ENCODE results near the gene IMMT. TPM values are rescaled to one million over a fixed set of nuclear protein-coding genes. Genes with fewer than 3 reads are reported as not detected.

Gene IMMT
- total RNA-seq, 1 donor from 2014 or later, result 99.4 TPM

- Histone ChIP-seq H4K20me1 (ENCODE audit: insufficient read depth, low read length) (no peaks in the 10 kb centered on the region), H3K36me3 (ENCODE audit: insufficient read depth, low read length) (no peaks in the 10 kb centered on the region), H3K4me3 (ENCODE audit: insufficient read depth, low read depth, low read length) (no peak overlapping the region), H3K79me2 (ENCODE audit: insufficient read depth, low read length) (no peaks in the 10 kb centered on the region), H3K9ac (ENCODE audit: low read length) (no peak overlapping the region), H3K4me1 (ENCODE audit: insufficient read depth, low read length) (no peaks in the 10 kb centered on the region), H3K4me2 (ENCODE audit: low read length) (no peak overlapping the region), H3K27me3 (ENCODE audit: insufficient read depth, low read length) (no peaks in the 10 kb centered on the region), H3K9me3 (ENCODE audit: insufficient read depth, low read depth, low read length) (no peaks in the 10 kb centered on the region), H2AFZ (ENCODE audit: low read depth, low read length) (no peak overlapping the region), H3K27ac (ENCODE audit: low read depth, low read length) (no peak overlapping the region)
- no peak for DNase-seq (ENCODE audit: low read depth)
- H3K9me3 Mint-ChIP-seq (ENCODE audit: unreplicated experiment), result peaks cover 4% of the 10 kb centered on the region
- FAIRE-seq, result no peak
- H3K4me3 Mint-ChIP-seq (ENCODE audit: unreplicated experiment), result no peak overlapping the region
- no peak overlapping the region for H3K27ac Mint-ChIP-seq (ENCODE audit: unreplicated experiment)
- no peak for TF ChIP-seq EZH2 (IDR thresholded peaks at IDR 0.05; ENCODE audit: insufficient read depth, low read length)
- TF ChIP-seq CTCF (IDR thresholded peaks at IDR 0.05; ENCODE audit: insufficient read depth, low read depth, low read length), result no peak
- peaks cover 5% of the 10 kb centered on the region for H3K4me1 Mint-ChIP-seq (ENCODE audit: low read depth, unreplicated experiment)
- H3K36me3 Mint-ChIP-seq (ENCODE audit: low read depth, unreplicated experiment), result no peaks in the 10 kb centered on the region
- peaks cover 41% of the 10 kb centered on the region for H3K27me3 Mint-ChIP-seq (ENCODE audit: low read depth, unreplicated experiment)
Observed at GRCh38 chr2:86239745-86240144, 44.5 kb upstream of the IMMT start.

- DNase-seq (ENCODE audit: low read depth) (no peak), FAIRE-seq (no peak)
- Mint-ChIP-seq H3K9me3 (ENCODE audit: unreplicated experiment) (peaks cover 4% of the 10 kb centered on the region), H3K27me3 (ENCODE audit: low read depth, unreplicated experiment) (peaks cover 41% of the 10 kb centered on the region), H3K36me3 (ENCODE audit: low read depth, unreplicated experiment) (no peaks in the 10 kb centered on the region), H3K4me1 (ENCODE audit: low read depth, unreplicated experiment) (peaks cover 5% of the 10 kb centered on the region), H3K27ac (ENCODE audit: unreplicated experiment) (no peak overlapping the region), H3K4me3 (ENCODE audit: unreplicated experiment) (no peak overlapping the region)
- TF ChIP-seq CTCF (IDR thresholded peaks at IDR 0.05; ENCODE audit: insufficient read depth, low read depth, low read length) (no peak), EZH2 (IDR thresholded peaks at IDR 0.05; ENCODE audit: insufficient read depth, low read length) (no peak)
- Histone ChIP-seq H4K20me1 (ENCODE audit: insufficient read depth, low read length) (no peaks in the 10 kb centered on the region), H3K4me3 (ENCODE audit: insufficient read depth, low read depth, low read length) (no peak overlapping the region), H3K4me2 (ENCODE audit: low read length) (no peak overlapping the region), H3K27ac (ENCODE audit: low read depth, low read length) (no peak overlapping the region), H2AFZ (ENCODE audit: low read depth, low read length) (no peak overlapping the region), H3K27me3 (ENCODE audit: insufficient read depth, low read length) (no peaks in the 10 kb centered on the region), H3K79me2 (ENCODE audit: insufficient read depth, low read length) (no peaks in the 10 kb centered on the region), H3K4me1 (ENCODE audit: insufficient read depth, low read length) (no peaks in the 10 kb centered on the region), H3K9ac (ENCODE audit: low read length) (no peak overlapping the region), H3K36me3 (ENCODE audit: insufficient read depth, low read length) (no peaks in the 10 kb centered on the region), H3K9me3 (ENCODE audit: insufficient read depth, low read depth, low read length) (no peaks in the 10 kb centered on the region)
Observed at GRCh38 chr2:86239326-86239725, 44.1 kb upstream of the IMMT start.

- no peak for DNase-seq (ENCODE audit: low read depth)
- Mint-ChIP-seq H3K27me3 (ENCODE audit: low read depth, unreplicated experiment) (peaks cover 39% of the 10 kb centered on the region), H3K36me3 (ENCODE audit: low read depth, unreplicated experiment) (no peaks in the 10 kb centered on the region), H3K27ac (ENCODE audit: unreplicated experiment) (no peak overlapping the region), H3K4me1 (ENCODE audit: low read depth, unreplicated experiment) (peaks cover 5% of the 10 kb centered on the region), H3K9me3 (ENCODE audit: unreplicated experiment) (peaks cover 4% of the 10 kb centered on the region), H3K4me3 (ENCODE audit: unreplicated experiment) (no peak overlapping the region)
- H3K79me2 ChIP-seq (ENCODE audit: insufficient read depth, low read length), result no peaks in the 10 kb centered on the region
- no peaks in the 10 kb centered on the region for H3K27me3 ChIP-seq (ENCODE audit: insufficient read depth, low read length)
- no peaks in the 10 kb centered on the region for H4K20me1 ChIP-seq (ENCODE audit: insufficient read depth, low read length)
- H3K36me3 ChIP-seq (ENCODE audit: insufficient read depth, low read length), result no peaks in the 10 kb centered on the region
- TF ChIP-seq CTCF (IDR thresholded peaks at IDR 0.05; ENCODE audit: insufficient read depth, low read depth, low read length) (no peak), EZH2 (IDR thresholded peaks at IDR 0.05; ENCODE audit: insufficient read depth, low read length) (no peak)
- no peak overlapping the region for H3K9ac ChIP-seq (ENCODE audit: low read length)
- no peak overlapping the region for H3K4me2 ChIP-seq (ENCODE audit: low read length)
- no peaks in the 10 kb centered on the region for H3K4me1 ChIP-seq (ENCODE audit: insufficient read depth, low read length)
- no peak overlapping the region for H3K27ac ChIP-seq (ENCODE audit: low read depth, low read length)
- H3K4me3 ChIP-seq (ENCODE audit: insufficient read depth, low read depth, low read length), result no peak overlapping the region
- no peak overlapping the region for H2AFZ ChIP-seq (ENCODE audit: low read depth, low read length)
- H3K9me3 ChIP-seq (ENCODE audit: insufficient read depth, low read depth, low read length), result no peaks in the 10 kb centered on the region
- no peak for FAIRE-seq
Observed at GRCh38 chr2:86238354-86238753, 43.1 kb upstream of the IMMT start.

Measured in astrocyte (in vitro differentiated cells and primary cell).